Measurements from ENCODE around the gene ULK4. TPM values are rescaled to one million over a fixed set of nuclear protein-coding genes. Genes with fewer than 3 reads are reported as not detected.

Gene ULK4
- total RNA-seq, 4 donors from 2014 or later = 15.8 to 20.6 (median 16.3) TPM

DNA sequence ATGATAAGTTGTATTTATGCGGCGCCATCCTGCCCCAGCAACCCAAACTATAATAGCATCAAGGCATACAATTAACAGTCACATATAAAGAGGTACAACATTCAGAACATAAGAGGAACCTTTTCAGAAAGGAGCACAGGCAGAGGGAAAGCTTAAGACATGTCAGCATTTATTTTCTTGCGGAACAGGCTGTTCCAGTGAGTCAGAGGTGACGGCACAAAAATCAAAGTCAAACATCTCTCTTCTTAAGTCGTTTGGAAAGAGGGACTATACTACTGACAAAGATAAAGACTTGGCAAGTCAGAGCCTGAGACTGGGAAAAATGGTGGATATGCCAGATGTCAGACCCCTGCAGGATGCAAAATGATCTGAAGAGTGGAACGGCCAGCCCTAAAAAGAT is 634.2 kb downstream of the ULK4 start:
- DNase-seq (ENCODE audit: low spot score) (no peak), ATAC-seq (ENCODE audit: low FRiP score) (no peak)
- TF ChIP-seq, protein P1, sequence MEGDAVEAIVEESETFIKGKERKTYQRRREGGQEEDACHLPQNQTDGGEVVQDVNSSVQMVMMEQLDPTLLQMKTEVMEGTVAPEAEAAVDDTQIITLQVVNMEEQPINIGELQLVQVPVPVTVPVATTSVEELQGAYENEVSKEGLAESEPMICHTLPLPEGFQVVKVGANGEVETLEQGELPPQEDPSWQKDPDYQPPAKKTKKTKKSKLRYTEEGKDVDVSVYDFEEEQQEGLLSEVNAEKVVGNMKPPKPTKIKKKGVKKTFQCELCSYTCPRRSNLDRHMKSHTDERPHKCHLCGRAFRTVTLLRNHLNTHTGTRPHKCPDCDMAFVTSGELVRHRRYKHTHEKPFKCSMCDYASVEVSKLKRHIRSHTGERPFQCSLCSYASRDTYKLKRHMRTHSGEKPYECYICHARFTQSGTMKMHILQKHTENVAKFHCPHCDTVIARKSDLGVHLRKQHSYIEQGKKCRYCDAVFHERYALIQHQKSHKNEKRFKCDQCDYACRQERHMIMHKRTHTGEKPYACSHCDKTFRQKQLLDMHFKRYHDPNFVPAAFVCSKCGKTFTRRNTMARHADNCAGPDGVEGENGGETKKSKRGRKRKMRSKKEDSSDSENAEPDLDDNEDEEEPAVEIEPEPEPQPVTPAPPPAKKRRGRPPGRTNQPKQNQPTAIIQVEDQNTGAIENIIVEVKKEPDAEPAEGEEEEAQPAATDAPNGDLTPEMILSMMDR (IDR thresholded peaks at IDR 0.05) = no peak

DNA sequence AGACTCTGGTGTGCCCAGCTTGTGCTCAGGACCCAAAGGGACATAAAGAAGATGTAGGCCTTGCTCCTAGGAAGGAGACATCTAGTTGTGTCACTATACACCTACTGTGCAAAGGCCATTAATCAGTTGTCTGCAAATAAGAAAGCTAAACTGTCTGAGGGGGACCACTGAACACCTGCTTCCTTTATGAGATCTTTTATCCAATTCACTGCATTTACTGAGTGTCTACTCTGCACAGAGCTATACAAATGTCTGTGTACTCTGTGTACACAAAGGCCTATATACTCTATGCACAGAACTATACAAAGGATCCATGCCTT is 637.8 kb downstream of the ULK4 start:
- no peak for ATAC-seq (ENCODE audit: low FRiP score)
- TF ChIP-seq, protein P1 (IDR thresholded peaks at IDR 0.05) = no peak

DNA sequence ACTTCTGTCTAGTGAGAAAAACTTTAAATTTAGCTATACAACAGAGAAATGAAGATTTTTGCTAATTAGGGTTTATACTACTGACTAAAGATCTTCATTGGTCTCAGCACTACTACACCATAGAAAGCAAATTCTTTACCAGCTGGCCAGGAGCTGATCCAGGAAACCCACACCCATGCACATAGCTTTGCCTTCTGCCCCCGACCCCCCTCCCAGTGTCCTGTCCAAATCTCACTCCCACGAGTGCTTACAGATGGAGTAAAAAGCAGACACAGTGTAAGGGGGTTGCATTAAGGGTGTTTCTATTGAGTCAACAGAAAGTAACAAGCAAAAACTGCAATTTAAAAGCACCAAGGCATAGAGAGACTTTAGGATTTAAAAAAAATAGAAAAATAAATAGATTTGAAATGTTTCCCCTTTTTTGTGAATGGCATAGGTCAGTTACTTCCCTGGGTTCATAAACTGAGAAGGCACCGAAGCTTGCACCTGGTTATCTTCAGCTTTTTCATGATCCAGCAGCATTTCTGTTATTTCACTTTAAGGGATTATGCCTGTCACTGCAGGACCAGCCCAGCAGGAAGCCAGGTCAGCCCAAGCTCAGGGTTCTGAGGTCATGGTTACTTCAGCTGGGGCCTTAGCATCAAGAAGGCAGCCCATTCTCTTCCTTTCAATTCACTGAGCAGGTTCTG is 638.3 kb downstream of the ULK4 start:
- TF ChIP-seq, protein P1 (IDR thresholded peaks at IDR 0.05) = no peak
- ATAC-seq (ENCODE audit: low FRiP score) = no peak
- DNase-seq (ENCODE audit: low spot score) = no peak

More for the DNA sequence above, 637.8 kb downstream of the ULK4 start:
- DNase-seq (ENCODE audit: low spot score) = no peak

DNA sequence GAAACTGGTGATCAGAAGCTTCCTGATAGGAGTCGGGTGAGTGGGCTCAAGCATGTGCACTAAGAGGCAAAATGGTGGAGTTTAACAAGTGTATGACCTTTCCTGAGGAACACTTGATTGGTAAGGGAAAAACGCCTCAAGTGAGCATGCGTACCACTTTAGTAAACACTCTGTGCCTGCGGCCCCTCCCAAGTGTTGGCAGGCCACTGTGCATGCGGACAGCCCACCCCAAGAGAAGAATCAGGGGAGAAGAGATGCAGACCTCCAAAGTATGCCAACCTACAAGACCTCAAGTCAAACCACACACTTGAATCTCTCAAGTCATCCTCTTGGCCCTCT is 640.3 kb downstream of the ULK4 start:
- no peak for DNase-seq (ENCODE audit: low spot score)
- TF ChIP-seq, protein P1 (IDR thresholded peaks at IDR 0.05) = no peak
- ATAC-seq (ENCODE audit: low FRiP score) = no peak

DNA sequence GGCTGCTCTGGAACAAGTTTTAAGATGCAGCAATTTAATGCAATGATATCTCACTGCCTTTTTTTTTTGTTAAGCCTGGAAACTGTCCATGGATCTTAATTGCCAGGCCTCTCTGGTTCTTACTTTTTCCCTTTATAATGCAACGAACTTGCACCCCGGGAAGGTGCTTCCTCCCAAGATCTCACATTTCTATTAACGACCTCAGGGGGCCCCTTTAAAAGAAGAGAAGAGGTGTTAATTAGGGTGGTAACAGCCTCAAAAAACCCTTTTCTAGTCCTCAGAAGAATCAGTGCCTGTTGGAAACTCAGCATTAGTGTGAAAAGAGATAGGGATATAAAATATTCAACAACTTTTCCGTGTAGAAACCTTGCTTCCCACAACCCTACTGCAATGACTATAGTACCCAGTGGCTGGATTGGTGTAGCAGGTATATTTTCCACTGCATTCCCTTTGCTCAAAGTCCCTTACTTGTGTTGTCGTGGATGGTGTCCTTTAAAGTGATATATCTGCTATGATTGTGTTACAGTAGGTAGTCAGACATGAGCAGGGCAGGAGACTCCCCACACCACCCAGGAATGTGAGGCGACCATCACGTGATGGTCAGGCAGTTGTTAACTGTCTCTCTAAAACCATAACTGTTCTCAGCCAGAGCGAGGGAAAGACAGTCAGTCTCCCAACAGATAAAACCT is 640.8 kb downstream of the ULK4 start:
- TF ChIP-seq, protein P1 (IDR thresholded peaks at IDR 0.05) = no peak
- ATAC-seq (ENCODE audit: low FRiP score) (no peak), DNase-seq (ENCODE audit: low spot score) (no peak)

DNA sequence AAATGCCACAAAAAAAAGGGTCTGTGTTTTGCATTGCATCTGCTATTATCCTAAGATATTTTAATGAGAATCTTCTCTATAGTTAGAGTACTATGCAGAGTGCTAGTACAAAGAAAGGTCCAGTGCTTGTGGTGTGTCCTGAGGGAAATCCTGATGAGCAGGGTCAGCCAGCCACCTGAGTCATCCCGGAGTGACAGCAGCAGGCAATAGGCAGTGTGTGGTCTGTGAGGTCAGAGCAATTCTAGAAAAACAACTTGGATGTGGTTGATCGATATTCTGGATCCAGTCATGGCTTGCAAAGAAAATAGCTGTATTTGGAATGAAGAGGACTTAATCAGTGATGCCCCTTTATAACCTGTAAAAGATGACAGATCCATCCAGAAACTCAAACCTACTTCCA is 643.4 kb downstream of the ULK4 start:
- ATAC-seq (ENCODE audit: low FRiP score) (no peak), DNase-seq (ENCODE audit: low spot score) (no peak)
- TF ChIP-seq, protein P1 (IDR thresholded peaks at IDR 0.05) = no peak

DNA sequence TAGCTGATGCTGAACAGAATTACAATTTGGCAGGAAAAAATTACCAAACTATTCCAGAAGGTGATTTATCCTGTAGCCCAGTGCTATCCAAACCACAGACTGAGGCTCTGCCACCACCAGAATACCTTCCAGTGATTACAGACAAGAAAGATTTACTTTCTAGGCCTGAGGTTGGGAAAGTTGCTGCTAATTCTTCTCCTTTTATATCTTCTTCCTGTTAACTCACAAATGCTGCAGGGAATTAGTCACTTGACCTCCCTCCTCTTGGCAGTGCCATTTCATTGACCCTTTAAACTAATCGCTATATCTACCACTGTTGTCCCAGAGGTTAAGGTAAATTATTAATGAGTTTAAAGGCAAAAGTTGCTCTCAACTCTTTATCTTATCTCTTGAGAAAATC is 644.2 kb downstream of the ULK4 start:
- TF ChIP-seq, protein P1 (IDR thresholded peaks at IDR 0.05) = no peak
- ATAC-seq (ENCODE audit: low FRiP score) (no peak), DNase-seq (ENCODE audit: low spot score) (no peak)

Data from omental fat pad (tissue), 4 donors.